ENCODE results near the gene LHFPL6. TPM values are rescaled to one million over a fixed set of nuclear protein-coding genes. Genes with fewer than 3 reads are reported as not detected.
"Not testable (repeated sequence)": the region's sequence is repeated elsewhere in the genome, so short reads cannot be mapped to it uniquely, and the experiment has no call there.

The LHFPL6 gene
- total RNA-seq, 2 donors from 2014 or later: 0.50 TPM; not detected in 1

DNA sequence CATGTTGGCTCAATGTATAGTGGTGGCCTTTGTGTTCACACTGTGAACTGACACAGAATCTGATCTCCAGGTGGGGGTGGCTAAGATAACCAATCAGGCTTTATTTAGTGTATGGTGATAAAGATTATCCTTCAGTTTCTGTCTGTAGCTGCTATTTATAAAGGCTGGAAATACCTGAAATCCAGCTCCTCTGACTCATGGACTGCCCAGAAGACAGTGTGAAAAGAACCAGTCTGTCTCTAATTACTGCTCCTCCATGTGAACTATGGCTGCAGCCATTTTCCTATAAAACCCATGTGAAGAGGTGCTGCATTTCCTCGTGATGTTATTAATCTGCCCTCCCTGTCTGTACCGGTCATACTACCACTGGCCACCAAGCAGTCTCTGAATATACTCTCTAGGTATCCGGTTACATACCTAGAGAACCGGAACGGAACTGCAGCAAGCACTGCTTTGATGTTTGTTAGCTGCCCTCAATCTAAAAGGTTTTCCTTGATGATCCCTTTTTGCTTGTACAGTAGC lies 238.0 kb downstream of the LHFPL6 start:
- Mint-ChIP-seq H3K4me3 (no peak overlapping the region), H3K36me3 (ENCODE audit: low read depth) (no peaks in the 10 kb centered on the region), H3K27ac (no peak overlapping the region), H3K27me3 (peaks cover 27% of the 10 kb centered on the region), H3K4me1 (no peaks in the 10 kb centered on the region)
- H3K9me3 ChIP-seq (ENCODE audit: control insufficient read depth, low read length, poor library complexity, severe bottlenecking): no peaks in the 10 kb centered on the region
- DNase-seq: no peak
- ATAC-seq: no peak

GRCh38 chr13:39363382-39363772 lies 239.6 kb downstream of the LHFPL6 start:
- H3K9me3 ChIP-seq (ENCODE audit: control insufficient read depth, low read length, poor library complexity, severe bottlenecking): no peaks in the 10 kb centered on the region
- no peaks in the 10 kb centered on the region for H3K36me3 Mint-ChIP-seq (ENCODE audit: low read depth)
- DNase-seq: no peak
- peaks cover 27% of the 10 kb centered on the region for H3K27me3 Mint-ChIP-seq
- no peaks in the 10 kb centered on the region for H3K4me1 Mint-ChIP-seq
- H3K27ac Mint-ChIP-seq: no peak overlapping the region
- no peak for ATAC-seq
- no peak overlapping the region for H3K4me3 Mint-ChIP-seq

DNA sequence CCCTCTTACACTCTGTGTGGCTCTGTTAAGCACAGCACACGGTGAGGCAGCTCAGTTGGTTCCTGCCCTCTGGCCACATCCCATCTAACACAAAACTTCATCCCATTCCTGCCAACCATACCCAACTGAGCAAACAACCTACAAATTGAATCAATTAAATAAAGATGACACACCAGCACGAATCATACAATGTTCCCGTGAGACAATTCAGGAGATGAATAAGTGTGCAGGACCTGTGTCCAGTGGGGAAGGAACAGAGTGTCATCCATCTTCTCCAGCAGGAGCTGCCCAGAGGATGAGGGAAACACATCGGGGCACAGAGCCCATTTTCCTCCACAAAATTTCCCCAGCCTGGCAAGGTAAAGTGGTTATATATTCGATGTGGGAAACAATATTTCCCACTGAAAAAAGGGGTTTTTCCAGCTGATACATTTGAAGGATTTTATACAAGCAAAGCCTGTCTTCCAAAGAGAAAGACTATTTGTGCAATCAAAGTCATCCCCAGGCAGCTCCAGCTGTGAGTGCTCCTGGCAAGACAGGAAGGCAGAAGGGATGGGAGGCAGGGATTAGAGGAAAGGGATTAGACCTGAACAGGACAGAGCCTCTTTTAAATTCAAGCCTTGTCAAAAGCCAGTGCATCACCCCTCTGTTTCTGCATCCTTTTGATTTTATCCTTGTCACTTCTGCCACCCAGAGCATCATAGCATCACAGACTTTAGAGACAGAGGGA lies 240.2 kb downstream of the LHFPL6 start:
- H3K4me3 Mint-ChIP-seq: no peak overlapping the region
- H3K9me3 ChIP-seq (ENCODE audit: control insufficient read depth, low read length, poor library complexity, severe bottlenecking): no peaks in the 10 kb centered on the region
- H3K27me3 Mint-ChIP-seq: peaks cover 24% of the 10 kb centered on the region
- H3K36me3 Mint-ChIP-seq (ENCODE audit: low read depth): no peaks in the 10 kb centered on the region
- no peaks in the 10 kb centered on the region for H3K4me1 Mint-ChIP-seq
- DNase-seq (no peak), ATAC-seq (no peak)
- H3K27ac Mint-ChIP-seq: no peak overlapping the region

- Mint-ChIP-seq H3K4me1 (no peaks in the 10 kb centered on the region), H3K27ac (no peak overlapping the region), H3K4me3 (no peak overlapping the region), H3K27me3 (peaks cover 19% of the 10 kb centered on the region), H3K36me3 (ENCODE audit: low read depth) (no peaks in the 10 kb centered on the region)
- no peaks in the 10 kb centered on the region for H3K9me3 ChIP-seq (ENCODE audit: control insufficient read depth, low read length, poor library complexity, severe bottlenecking)
- no peak for DNase-seq
- ATAC-seq: no peak
Observed at GRCh38 chr13:39353988-39354387, 249.0 kb downstream of the LHFPL6 start.

- no peak for DNase-seq
- peaks cover 2% of the 10 kb centered on the region for H3K4me1 Mint-ChIP-seq
- H3K27ac Mint-ChIP-seq: no peak overlapping the region
- peaks cover 41% of the 10 kb centered on the region for H3K27me3 Mint-ChIP-seq
- no peak overlapping the region for H3K4me3 Mint-ChIP-seq
- ATAC-seq: no peak
- no peaks in the 10 kb centered on the region for H3K36me3 Mint-ChIP-seq (ENCODE audit: low read depth)
- H3K9me3 ChIP-seq (ENCODE audit: control insufficient read depth, low read length, poor library complexity, severe bottlenecking): no peaks in the 10 kb centered on the region
Observed at GRCh38 chr13:39350461-39350881, 252.5 kb downstream of the LHFPL6 start.

DNA sequence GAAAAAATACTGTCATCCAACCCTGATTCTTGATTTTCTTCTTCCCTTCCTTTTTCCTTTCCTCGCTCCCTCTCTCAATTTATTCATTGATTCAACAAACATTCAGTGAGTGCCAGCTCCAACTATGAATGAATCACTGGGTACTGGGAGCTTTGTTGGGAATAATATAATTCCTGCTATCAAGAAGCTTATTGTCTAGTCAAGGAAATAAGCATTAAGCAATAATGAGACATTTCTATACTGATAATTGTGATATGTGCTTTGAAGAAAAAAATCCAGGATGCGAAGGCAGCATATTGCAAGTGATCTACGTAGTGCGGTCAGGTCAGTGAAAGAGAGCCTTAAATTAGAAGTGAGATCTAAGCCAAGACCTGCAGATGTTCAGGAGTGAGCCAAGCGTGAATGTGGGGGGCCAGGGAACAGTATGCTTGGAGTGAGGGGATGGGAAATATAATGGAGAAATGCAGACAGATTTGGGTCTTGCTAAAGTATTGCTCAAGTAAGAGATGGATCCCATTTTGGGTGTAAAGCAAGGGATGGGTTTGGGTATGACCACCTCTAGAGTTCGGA lies 253.5 kb downstream of the LHFPL6 start:
- Mint-ChIP-seq H3K27me3 (peaks cover 41% of the 10 kb centered on the region), H3K36me3 (ENCODE audit: low read depth) (no peaks in the 10 kb centered on the region), H3K4me1 (peaks cover 2% of the 10 kb centered on the region), H3K27ac (no peak overlapping the region), H3K4me3 (no peak overlapping the region)
- DNase-seq (no peak), ATAC-seq (no peak)
- H3K9me3 ChIP-seq (ENCODE audit: control insufficient read depth, low read length, poor library complexity, severe bottlenecking): no peaks in the 10 kb centered on the region

- Mint-ChIP-seq H3K4me3 (no peak overlapping the region), H3K4me1 (peaks cover 2% of the 10 kb centered on the region), H3K36me3 (ENCODE audit: low read depth) (no peaks in the 10 kb centered on the region), H3K27me3 (peaks cover 48% of the 10 kb centered on the region), H3K27ac (no peak overlapping the region)
- DNase-seq: no peak
- no peak for ATAC-seq
- no peaks in the 10 kb centered on the region for H3K9me3 ChIP-seq (ENCODE audit: control insufficient read depth, low read length, poor library complexity, severe bottlenecking)
Observed at GRCh38 chr13:39347926-39348901, 254.8 kb downstream of the LHFPL6 start.

- H3K9me3 ChIP-seq (ENCODE audit: control insufficient read depth, low read length, poor library complexity, severe bottlenecking): no peaks in the 10 kb centered on the region
- DNase-seq (no peak), ATAC-seq (no peak)
- H3K4me1 Mint-ChIP-seq: peaks cover 2% of the 10 kb centered on the region
- H3K4me3 Mint-ChIP-seq: no peak overlapping the region
- H3K27me3 Mint-ChIP-seq: peaks cover 37% of the 10 kb centered on the region
- no peak overlapping the region for H3K27ac Mint-ChIP-seq
- no peaks in the 10 kb centered on the region for H3K36me3 Mint-ChIP-seq (ENCODE audit: low read depth)
Observed at GRCh38 chr13:39345982-39346381, 257.0 kb downstream of the LHFPL6 start.

- peaks cover 7% of the 10 kb centered on the region for H3K27me3 Mint-ChIP-seq
- no peak for ATAC-seq
Observed at GRCh38 chr13:39341251-39341650, 261.7 kb downstream of the LHFPL6 start.

DNA sequence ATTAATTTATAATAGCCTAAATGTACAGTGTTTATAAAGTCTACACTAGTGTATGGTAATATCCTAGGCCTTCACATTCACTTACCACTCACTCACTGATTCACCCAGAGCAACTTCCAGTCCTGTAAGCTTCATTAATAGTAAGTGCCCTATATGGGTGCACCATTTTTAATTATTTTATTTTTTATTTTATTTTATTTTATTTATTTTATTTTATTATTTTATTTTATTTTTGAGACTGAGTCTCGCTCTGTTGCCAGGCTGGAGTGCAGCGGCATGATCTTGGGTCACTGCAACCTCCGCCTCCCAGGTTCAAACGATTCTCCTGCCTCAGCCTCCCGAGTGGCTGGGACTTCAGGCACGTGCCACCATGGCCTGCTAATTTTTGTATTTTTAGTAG lies 264.9 kb downstream of the LHFPL6 start:
- not testable (repeated sequence) for H3K4me3 Mint-ChIP-seq; DNase-seq; H3K4me1 Mint-ChIP-seq; H3K27ac Mint-ChIP-seq; ATAC-seq; H3K9me3 ChIP-seq (ENCODE audit: control insufficient read depth, low read length, poor library complexity, severe bottlenecking); H3K36me3 Mint-ChIP-seq (ENCODE audit: low read depth); H3K27me3 Mint-ChIP-seq

More at GRCh38 chr13:39341251-39341650, 261.7 kb downstream of the LHFPL6 start:
- Mint-ChIP-seq H3K4me1 (no peaks in the 10 kb centered on the region), H3K36me3 (ENCODE audit: low read depth) (peaks cover 2% of the 10 kb centered on the region), H3K27ac (no peak overlapping the region), H3K4me3 (no peak overlapping the region)
- DNase-seq: no peak
- H3K9me3 ChIP-seq (ENCODE audit: control insufficient read depth, low read length, poor library complexity, severe bottlenecking): no peaks in the 10 kb centered on the region

DNA sequence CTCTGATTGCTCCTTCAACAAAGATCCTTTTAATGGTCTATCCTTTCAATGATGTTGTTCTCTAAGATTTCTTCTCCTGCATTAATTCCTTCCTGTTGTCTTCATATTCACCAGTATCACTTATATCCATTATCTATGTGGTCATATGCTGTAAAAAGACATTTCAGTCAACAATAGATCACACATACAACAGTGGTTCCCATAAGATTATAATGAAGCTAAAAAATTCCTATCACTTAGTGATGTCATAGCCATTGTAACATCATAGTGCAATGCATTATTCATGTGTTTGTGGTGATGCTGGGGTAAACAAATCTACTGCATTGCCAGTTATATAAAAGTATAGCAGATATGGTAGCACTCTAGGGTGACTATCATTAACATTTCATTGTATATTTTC lies 266.1 kb downstream of the LHFPL6 start:
- DNase-seq (no peak), ATAC-seq (no peak)
- H3K27ac Mint-ChIP-seq: no peak overlapping the region
- H3K27me3 Mint-ChIP-seq: no peaks in the 10 kb centered on the region
- peaks cover 2% of the 10 kb centered on the region for H3K36me3 Mint-ChIP-seq (ENCODE audit: low read depth)
- no peaks in the 10 kb centered on the region for H3K9me3 ChIP-seq (ENCODE audit: control insufficient read depth, low read length, poor library complexity, severe bottlenecking)
- H3K4me1 Mint-ChIP-seq: no peaks in the 10 kb centered on the region
- no peak overlapping the region for H3K4me3 Mint-ChIP-seq

DNA sequence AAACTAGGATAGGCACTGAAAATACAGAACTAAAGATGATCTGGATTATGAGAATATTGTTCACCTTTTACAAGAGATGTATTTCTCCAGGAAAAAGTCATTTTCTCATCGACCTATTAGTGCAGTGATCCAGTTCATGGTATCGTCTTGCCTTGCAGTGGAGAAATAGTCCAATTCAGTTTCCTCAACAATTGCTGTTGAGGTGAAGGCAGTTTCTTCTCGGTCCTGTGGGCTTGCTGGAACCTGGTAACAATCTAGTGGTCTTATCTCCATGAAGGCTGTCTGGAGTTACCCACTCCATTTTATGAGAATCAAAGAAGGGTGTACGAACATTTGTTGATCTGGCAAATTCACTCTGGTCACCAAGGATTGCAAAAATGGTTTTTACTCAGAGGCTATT lies 266.8 kb downstream of the LHFPL6 start:
- no peak overlapping the region for H3K4me3 Mint-ChIP-seq
- peaks cover 2% of the 10 kb centered on the region for H3K36me3 Mint-ChIP-seq (ENCODE audit: low read depth)
- no peak for ATAC-seq
- no peak for DNase-seq
- no peak overlapping the region for H3K27ac Mint-ChIP-seq
- no peaks in the 10 kb centered on the region for H3K4me1 Mint-ChIP-seq
- no peaks in the 10 kb centered on the region for H3K9me3 ChIP-seq (ENCODE audit: control insufficient read depth, low read length, poor library complexity, severe bottlenecking)
- no peaks in the 10 kb centered on the region for H3K27me3 Mint-ChIP-seq

GRCh38 chr13:39335721-39336120 lies 267.3 kb downstream of the LHFPL6 start:
- H3K9me3 ChIP-seq (ENCODE audit: control insufficient read depth, low read length, poor library complexity, severe bottlenecking): no peaks in the 10 kb centered on the region
- DNase-seq: no peak
- ATAC-seq: no peak
- H3K4me1 Mint-ChIP-seq: no peaks in the 10 kb centered on the region
- H3K27ac Mint-ChIP-seq: no peak overlapping the region
- no peaks in the 10 kb centered on the region for H3K27me3 Mint-ChIP-seq
- H3K4me3 Mint-ChIP-seq: no peak overlapping the region
- peaks cover 2% of the 10 kb centered on the region for H3K36me3 Mint-ChIP-seq (ENCODE audit: low read depth)

All from T-helper 17 cell (primary cell).